GM12878 (cell line): Measurements from ENCODE around the gene WASF1. TPM values are rescaled to one million over a fixed set of nuclear protein-coding genes. Genes with fewer than 3 reads are reported as not detected.

Source experiments
- ATAC-seq: fragments of 200-7000 bp; cut with Tn5 transposase; 3 replicates; pipeline ENCODE4 v1.9.1; 2020; ENCODE audit warnings: mild to moderate bottlenecking, moderate library complexity
- BruUV-seq: library from RNA; stranded (reverse); fragments of 400-500 nt; replicated peaks from 2 replicates; lab custom pipeline; 2021; lab: Mats Ljungman, UMichigan
- CTCF ChIA-PET: fragments of 300-600 bp; sonication (Branson Sonifier 250); formaldehyde crosslinking; extraction: SDS; loops from one replicate; lab custom pipeline; 2021; ENCODE audit warnings: inconsistent platforms; lab: Yijun Ruan, JAX
- POLR2A ChIA-PET: fragments of 350-600 bp; formaldehyde crosslinking; extraction: SDS; loops from one replicate; lab custom pipeline; 2021; ENCODE audit warnings: inconsistent platforms; lab: Charles Lee
- RAD21 ChIA-PET: fragments of 300-600 bp; sonication (Branson Sonifier 250); formaldehyde crosslinking; loops from one replicate; lab custom pipeline; 2023; ENCODE audit warnings: antibody characterized with exemption; ENCODE audit not compliant: unreplicated experiment; lab: Charles Lee
- SMC1A ChIA-PET: fragments of 300-600 bp; sonication (Branson Sonifier 250); formaldehyde crosslinking; loops from one replicate; lab custom pipeline; 2023; ENCODE audit not compliant: unreplicated experiment, uncharacterized antibody; lab: Charles Lee
- DNase-seq: peaks from one replicate; pipeline ENCODE4 v3.0.0-alpha.2; 2011; ENCODE audit warnings: low read depth, low spot score
- FAIRE-seq: peaks from 3 replicates; lab custom pipeline; 2011; peaks lifted over from hg19 to GRCh38; lab: Jason Lieb, UNC
- H2AFZ ChIP-seq: 2 replicates; pipeline ENCODE4 v1.6.0; 2011; ENCODE audit warnings: low read depth, low read length, control low read depth; ENCODE audit not compliant: control insufficient read depth
- H3K27ac ChIP-seq: 2 replicates; pipeline ENCODE4 v1.5.1; 2011; ENCODE audit warnings: control low read depth; ENCODE audit not compliant: control insufficient read depth, insufficient read depth
- H3K27me3 ChIP-seq, 2 experiments: replicated peaks in 1 of 2; 2 replicates each; pipeline versions ENCODE4 v1.6.0 to v1.6.1; 2011; ENCODE audit warnings: low read length in 1 of 2; ENCODE audit not compliant: control insufficient read depth in 2 of 2, insufficient read depth in 2 of 2
- H3K36me3 ChIP-seq, 2 experiments: 2 replicates each; pipeline ENCODE4 v1.5.1; 2011; ENCODE audit warnings: low read length in 1 of 2; ENCODE audit not compliant: control insufficient read depth in 2 of 2, insufficient read depth in 2 of 2
- H3K4me1 ChIP-seq: 2 replicates; pipeline ENCODE4 v1.6.1; 2011; ENCODE audit warnings: mild to moderate bottlenecking, low read length, moderate library complexity, mixed read lengths; ENCODE audit not compliant: control insufficient read depth, insufficient read depth
- H3K4me2 ChIP-seq: 2 replicates; pipeline ENCODE4 v1.6.0; 2011; ENCODE audit warnings: control low read depth; ENCODE audit not compliant: control insufficient read depth, insufficient read depth
- H3K4me3 ChIP-seq: fragments of 200-600 bp; sonication (generic); 2 replicates; pipeline ENCODE4 v1.5.1; 2016
- H3K79me2 ChIP-seq: 2 replicates; pipeline ENCODE4 v1.6.0; 2011; ENCODE audit warnings: low read length; ENCODE audit not compliant: control insufficient read depth, insufficient read depth
- H3K9ac ChIP-seq: 2 replicates; pipeline ENCODE4 v1.8.0; 2011; ENCODE audit warnings: low read length, control low read depth, mixed read lengths; ENCODE audit not compliant: control insufficient read depth, insufficient read depth
- H3K9me3 ChIP-seq: replicated peaks from 3 replicates; pipeline ENCODE4 v1.5.1; 2011; ENCODE audit warnings: mild to moderate bottlenecking, low read length; ENCODE audit not compliant: control insufficient read depth, insufficient read depth
- H4K20me1 ChIP-seq: 2 replicates; pipeline ENCODE4 v1.6.0; 2011; ENCODE audit not compliant: control insufficient read depth, insufficient read depth
- ELK1 ChIP-seq: IDR thresholded peaks from 2 replicates; pipeline ENCODE4 v1.6.1; 2012; ENCODE audit warnings: low read depth, low read length, improper control_type of control experiment
- KLF5 ChIP-seq: fragments of 450-650 bp; IDR thresholded peaks from 2 replicates; pipeline ENCODE4 v1.6.1; 2014; ENCODE audit warnings: mild to moderate bottlenecking; ENCODE audit not compliant: partially characterized antibody
- MYC ChIP-seq: IDR thresholded peaks from 2 replicates; pipeline ENCODE4 v1.6.1; 2011; ENCODE audit warnings: mild to moderate bottlenecking, low read length, moderate library complexity, inconsistent platforms; ENCODE audit not compliant: insufficient read depth, insufficient replicate concordance, insufficient read length, severe bottlenecking
- NFXL1 ChIP-seq: fragments of 450-650 bp; IDR thresholded peaks from 2 replicates; pipeline ENCODE4 v1.6.1; 2017; ENCODE audit warnings: antibody characterized with exemption, mild to moderate bottlenecking, borderline replicate concordance
- RAD21 ChIP-seq: IDR thresholded peaks from 2 replicates; pipeline ENCODE4 v1.6.1; 2011; ENCODE audit warnings: mild to moderate bottlenecking, low read depth, low read length, moderate library complexity; ENCODE audit not compliant: insufficient read depth
- SMAD1 ChIP-seq: fragments of 450-650 bp; IDR thresholded peaks from 2 replicates; pipeline ENCODE4 v1.6.1; 2018; ENCODE audit warnings: mild to moderate bottlenecking, low read depth; ENCODE audit not compliant: partially characterized antibody
- SMARCA5 ChIP-seq: fragments of 450-650 bp; IDR thresholded peaks from 2 replicates; pipeline ENCODE4 v1.6.1; 2017; ENCODE audit warnings: mild to moderate bottlenecking
- TARDBP ChIP-seq: IDR thresholded peaks from 2 replicates; pipeline ENCODE4 v1.6.1; 2016; ENCODE audit warnings: borderline replicate concordance
- TCF7 ChIP-seq: IDR thresholded peaks from 2 replicates; pipeline ENCODE4 v1.6.1; 2014; ENCODE audit warnings: antibody characterized with exemption, borderline replicate concordance
- ZNF207 ChIP-seq: fragments of 450-650 bp; IDR thresholded peaks from 2 replicates; pipeline ENCODE4 v1.6.1; 2014; ENCODE audit warnings: antibody characterized with exemption, mild to moderate bottlenecking, borderline replicate concordance
- ZNF24 ChIP-seq: fragments of 450-650 bp; IDR thresholded peaks from 2 replicates; pipeline ENCODE4 v1.6.1; 2017; ENCODE audit warnings: antibody characterized with exemption, mild to moderate bottlenecking
- WGBS: methylation state at CpG from one replicate; pipeline ENCODE4 v1.1.6; 2016; ENCODE audit warnings: low lambda C conversion rate; ENCODE audit not compliant: insufficient replicate concordance, insufficient coverage; ENCODE audit errors: missing lambda C conversion rate; 5-methylcytosine and 5-hydroxymethylcytosine counted together
- in situ Hi-C: fragments of 300-500 bp; cut with MboI; formaldehyde crosslinking; loops from 9 replicates; pipeline ENCODE4 v1.14.3; 2018; ENCODE audit warnings: mixed read lengths
- intact Hi-C: fragments of 100-400 bp; cut with micrococcal nuclease; formaldehyde crosslinking; loops from one replicate; pipeline ENCODE4 v1.14.2; 2022; ENCODE audit not compliant: unreplicated experiment
- polyA plus RNA-seq, 11 experiments: library from polyadenylated mRNA; depleted of rRNA in 4 of 11; unstranded in 6 of 11; stranded (reverse) in 5 of 11; fragments of >200 nt; fragmentation: Nextera tagmentation in 4 of 11; fragmentation: Illumina TruSeq in 1 of 11; extraction: Ambion mirVana in 4 of 11; extraction: Trizol in 1 of 11; gene quantifications; 1 replicate in 1 of 11; 2 replicates in 10 of 11; pipeline versions ENCODE4 v1.2.1 to v1.2.3, GENCODE V29; 2011 to 2016; ENCODE audit warnings: inconsistent platforms in 2 of 11, missing spikeins in 2 of 11, low read depth in 1 of 11
- total RNA-seq, 4 experiments: library from RNA; depleted of rRNA in 3 of 4; stranded (reverse); fragments of >200 nt in 3 of 4; fragmentation: Illumina TruSeq in 1 of 4; extraction: Trizol in 1 of 4; gene quantifications; 2 replicates each; pipeline versions ENCODE4 v1.2.1 to v1.2.3, GENCODE V29; 2013 to 2021
- TF ChIP-seq, protein P1 (sequence below): fragments of 450-650 bp; IDR thresholded peaks from 2 replicates; pipeline ENCODE4 v1.6.1; 2016; ENCODE audit warnings: mild to moderate bottlenecking

WASF1 gene
- total and polyA plus RNA-seq, 10 of the 15 experiments (the other 5 are each of a cell fraction or from before 2014, with no cell fraction given) = 1.3 to 10.2 (median 4.5) TPM

GRCh38 chr6:110170081-110170480 is 9.4 kb downstream of the WASF1 start:
- no peak overlapping the region for H3K4me2 ChIP-seq
- in situ Hi-C loops (loop anchor here (10.0 kb wide), 1 partner anchor 225 kb away; no protein-coding TSS in a partner anchor), intact Hi-C loops (no loop called here)
- H3K79me2 ChIP-seq = no peaks in the 10 kb centered on the region
- no peak for FAIRE-seq
- no peak overlapping the region for H3K27ac ChIP-seq
- no peak for ATAC-seq
- DNase-seq = no peak
- H3K36me3 ChIP-seq = no peaks in the 10 kb centered on the region
- H3K9ac ChIP-seq = no peak overlapping the region
- POLR2A ChIA-PET = no interaction called here
- CTCF ChIA-PET = no interaction called here
- no peak overlapping the region for H2AFZ ChIP-seq
- RAD21 ChIA-PET = no interaction called here
- WGBS = 94% methylated on average over 2 of the region's 2 CpGs
- no peak for TF ChIP-seq TCF7
- no peak for TF ChIP-seq SMARCA5
- no peak for TF ChIP-seq SMAD1
- no peak for TF ChIP-seq TARDBP
- BruUV-seq = no TSS peak
- no peak overlapping the region for H3K4me3 ChIP-seq
- no peaks in the 10 kb centered on the region for H4K20me1 ChIP-seq
- H3K4me1 ChIP-seq = no peaks in the 10 kb centered on the region
- H3K27me3 ChIP-seq = no peaks in the 10 kb centered on the region; a peak in 1 of 4 replicates
- SMC1A ChIA-PET = interaction anchor here (1.3 kb wide), 1 partner anchor 10 kb away, joined by 3 read pairs; no protein-coding TSS in a partner anchor
- H3K9me3 ChIP-seq = no peaks in the 10 kb centered on the region

DNA sequence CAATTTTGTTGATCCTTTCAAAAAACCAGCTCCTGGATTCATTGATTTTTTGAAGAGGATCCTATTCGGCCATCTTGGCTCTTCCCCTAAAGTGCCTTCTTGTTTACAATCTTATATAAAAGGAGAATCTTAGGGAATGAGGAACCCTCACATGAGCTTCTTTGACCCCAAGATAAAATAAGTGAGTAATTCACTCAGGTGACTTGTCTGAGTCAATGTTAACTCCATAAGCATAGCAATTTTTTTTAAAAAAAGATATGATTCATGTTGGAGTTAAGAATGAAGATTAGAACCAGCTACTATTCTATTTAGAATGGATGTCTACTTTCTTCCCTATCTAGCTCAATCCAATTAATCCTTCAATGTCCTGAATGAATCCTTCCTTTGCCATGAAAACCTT is 21.0 kb downstream of the WASF1 start:
- Histone ChIP-seq H2AFZ (no peak overlapping the region), H3K27me3 (no peaks in the 10 kb centered on the region), H4K20me1 (no peaks in the 10 kb centered on the region), H3K4me1 (no peaks in the 10 kb centered on the region), H3K4me3 (no peak overlapping the region), H3K79me2 (no peaks in the 10 kb centered on the region), H3K9me3 (no peaks in the 10 kb centered on the region), H3K36me3 (no peaks in the 10 kb centered on the region), H3K27ac (no peak overlapping the region), H3K4me2 (no peak overlapping the region), H3K9ac (no peak overlapping the region)
- FAIRE-seq (no peak), ATAC-seq (no peak), DNase-seq (no peak)
- 74% methylated on average over 1 of the region's 1 CpG for WGBS
- ChIA-PET SMC1A (interaction anchor here (0.6 kb wide), 1 partner anchor 652 kb away, joined by 3 read pairs; no protein-coding TSS in a partner anchor), CTCF (no interaction called here), POLR2A (no interaction called here), RAD21 (no interaction called here)
- intact Hi-C loops (no loop called here), in situ Hi-C loops (no loop called here)
- no TSS peak for BruUV-seq
- TF ChIP-seq MYC (no peak), ZNF24 (no peak), RAD21 (no peak), ZNF207 (no peak), ELK1 (no peak), NFXL1 (no peak), KLF5 (no peak)
- TF ChIP-seq, protein P1, sequence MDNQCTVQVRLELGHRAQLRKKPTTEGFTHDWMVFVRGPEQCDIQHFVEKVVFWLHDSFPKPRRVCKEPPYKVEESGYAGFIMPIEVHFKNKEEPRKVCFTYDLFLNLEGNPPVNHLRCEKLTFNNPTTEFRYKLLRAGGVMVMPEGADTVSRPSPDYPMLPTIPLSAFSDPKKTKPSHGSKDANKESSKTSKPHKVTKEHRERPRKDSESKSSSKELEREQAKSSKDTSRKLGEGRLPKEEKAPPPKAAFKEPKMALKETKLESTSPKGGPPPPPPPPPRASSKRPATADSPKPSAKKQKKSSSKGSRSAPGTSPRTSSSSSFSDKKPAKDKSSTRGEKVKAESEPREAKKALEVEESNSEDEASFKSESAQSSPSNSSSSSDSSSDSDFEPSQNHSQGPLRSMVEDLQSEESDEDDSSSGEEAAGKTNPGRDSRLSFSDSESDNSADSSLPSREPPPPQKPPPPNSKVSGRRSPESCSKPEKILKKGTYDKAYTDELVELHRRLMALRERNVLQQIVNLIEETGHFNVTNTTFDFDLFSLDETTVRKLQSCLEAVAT = no peak
